Dermis microvascular lymphatic vessel endothelial cell (primary cell): ENCODE results near the gene ARAP1. TPM values are rescaled to one million over a fixed set of nuclear protein-coding genes. Genes with fewer than 3 reads are reported as not detected.

Experiments used
- DNase-seq, 2 donors: peaks; one replicate each; pipeline versions ENCODE4 v3.0.0 to v3.0.0-alpha.2; 2010; ENCODE audit warnings: low read depth in 2 of 2
- total RNA-seq: library from RNA; depleted of rRNA; stranded (reverse); fragments of >200 nt; gene quantifications from 2 replicates; pipeline ENCODE4 v1.2.1, GENCODE V29; 2014

ARAP1 gene
- total RNA-seq, 1 donor from 2014 or later = 73.7 TPM

- DNase-seq = no peak
These were observed 46.5 kb downstream of the ARAP1 start for GRCh38 chr11:72705442-72706365.

GRCh38 chr11:72704783-72705265, 47.4 kb downstream of the ARAP1 start:
- DNase-seq = no peak

GRCh38 chr11:72704028-72704782, 48.0 kb downstream of the ARAP1 start:
- no peak for DNase-seq

- DNase-seq = no peak
These were observed 48.8 kb downstream of the ARAP1 start for GRCh38 chr11:72703267-72704008.

- DNase-seq = no peak
These were observed 49.5 kb downstream of the ARAP1 start for GRCh38 chr11:72702577-72703241.

GRCh38 chr11:72702096-72702495, 50.1 kb downstream of the ARAP1 start:
- no peak for DNase-seq

GRCh38 chr11:72701466-72701865, 50.7 kb downstream of the ARAP1 start:
- no peak for DNase-seq

- peak in 1 of 2 donors; percentile 23 for DNase-seq
These were observed 52.1 kb downstream of the ARAP1 start for GRCh38 chr11:72700146-72700545.

- no peak for DNase-seq
These were observed 54.4 kb downstream of the ARAP1 start for GRCh38 chr11:72697814-72698213.

- DNase-seq = no peak
These were observed 55.1 kb downstream of the ARAP1 start for GRCh38 chr11:72696866-72697700.

- no peak for DNase-seq
These were observed 56.9 kb downstream of the ARAP1 start for GRCh38 chr11:72695354-72695753.

- DNase-seq = no peak
These were observed 58.8 kb downstream of the ARAP1 start for GRCh38 chr11:72693271-72693968.

- no peak for DNase-seq
These were observed 59.5 kb downstream of the ARAP1 start for GRCh38 chr11:72692498-72693237.

- no peak for DNase-seq
These were observed 62.0 kb downstream of the ARAP1 start for GRCh38 chr11:72690166-72690565.

GRCh38 chr11:72688929-72689328, 63.3 kb downstream of the ARAP1 start:
- DNase-seq = no peak

- DNase-seq = no peak
These were observed 63.7 kb downstream of the ARAP1 start for GRCh38 chr11:72688486-72688885.

GRCh38 chr11:72687326-72687725, 64.9 kb downstream of the ARAP1 start:
- no peak for DNase-seq

GRCh38 chr11:72686639-72687220, 65.5 kb downstream of the ARAP1 start:
- no peak for DNase-seq
